Measurements from ENCODE around the gene PRELID2.
"Not testable (repeated sequence)": the region's sequence is repeated elsewhere in the genome, so short reads cannot be mapped to it uniquely, and the experiment has no call there.

DNA sequence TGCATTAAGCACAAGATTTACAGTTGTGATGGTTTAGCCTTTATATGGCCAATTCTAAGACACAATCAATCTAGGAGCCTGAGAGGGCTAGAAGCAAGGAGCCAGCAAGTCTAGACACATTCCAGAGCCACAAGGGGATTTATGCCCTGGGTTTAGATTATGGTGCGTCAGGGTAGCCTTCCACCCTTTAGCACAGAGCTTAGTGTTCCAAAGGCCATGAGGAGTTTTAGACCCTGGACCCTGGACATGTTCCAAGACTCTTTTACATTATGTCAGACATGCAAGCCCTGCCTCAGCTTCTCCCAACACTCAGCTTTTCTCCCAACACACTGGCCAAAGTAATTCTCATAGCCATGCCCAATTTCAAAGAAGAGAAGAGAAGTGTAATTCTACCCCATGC is 105.2 kb downstream of the PRELID2 start:
- not testable (repeated sequence) for TF ChIP-seq EZH2phosphoT487 (IDR thresholded peaks at IDR 0.05; ENCODE audit: insufficient read depth, low read depth); EZH2 (IDR thresholded peaks at IDR 0.05; ENCODE audit: insufficient read depth, poor library complexity, severe bottlenecking)
